Measurements from ENCODE around the gene FLCN. TPM values are rescaled to one million over a fixed set of nuclear protein-coding genes. Genes with fewer than 3 reads are reported as not detected.

The FLCN gene
- polyA plus RNA-seq, 1 donor (not counting 4 experiments of a cell fraction or from before 2014, with no cell fraction given): 12.5 TPM

DNA sequence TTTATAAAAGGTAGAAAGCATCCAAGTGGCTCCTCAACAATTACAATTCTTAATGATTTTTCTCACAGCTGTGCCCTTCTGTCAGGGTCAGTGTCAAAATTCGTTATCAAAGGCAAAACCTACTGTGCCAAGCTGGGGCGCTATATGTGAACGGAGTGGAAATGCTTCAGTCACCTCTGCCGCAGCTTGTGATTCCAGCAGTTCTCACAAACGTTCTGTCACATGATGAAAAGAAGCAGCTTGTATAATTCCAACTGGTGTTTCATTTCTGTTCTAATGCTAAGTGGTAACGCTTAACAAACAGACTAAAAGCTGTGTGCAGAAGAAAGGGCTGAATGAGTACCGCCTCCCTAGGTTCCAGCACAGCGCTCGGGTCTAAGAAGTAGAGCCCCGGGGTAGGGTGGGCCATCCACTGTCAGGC lies 45.0 kb downstream of the FLCN start:
- FAIRE-seq: no peak
- no peak overlapping the region for H2AFZ ChIP-seq (ENCODE audit: control insufficient read depth, low read length)
- H3K4me2 ChIP-seq (ENCODE audit: control insufficient read depth, extremely low read depth, insufficient read depth, low read depth, low read length): no peak overlapping the region
- no peaks in the 10 kb centered on the region for H4K20me1 ChIP-seq (ENCODE audit: control insufficient read depth, extremely low read depth, insufficient read depth, low read length)
- H3K4me3 ChIP-seq (ENCODE audit: control insufficient read depth in 2 of 3, extremely low read depth in 1 of 3, insufficient read depth in 2 of 3, low read depth in 1 of 3, low read length in 3 of 3): no peak overlapping the region
- dilution Hi-C loops (cut with MboI; ENCODE audit: extremely low pct_ligation_motif_present, low sequenced_read_pairs): no loop called here
- TF ChIP-seq EZH2 (IDR thresholded peaks at IDR 0.05; ENCODE audit: low read length): no peak
- no peak for TF ChIP-seq CTCF (optimal IDR thresholded peaks at IDR 0.05 in 1 of 3, IDR thresholded peaks at IDR 0.05 in 1 of 3, conservative IDR thresholded peaks at IDR 0.05 in 1 of 3; ENCODE audit: extremely low read depth in 1 of 3, insufficient read depth in 2 of 3, low read length in 3 of 3)
- H3K4me1 ChIP-seq (ENCODE audit: control insufficient read depth, extremely low read depth, insufficient read depth, low read length): peaks cover 4% of the 10 kb centered on the region
- peaks cover under 1% of the 10 kb centered on the region for H3K9me1 ChIP-seq (ENCODE audit: control insufficient read depth, extremely low read depth, insufficient read depth, low read length)
- no peaks in the 10 kb centered on the region for H3K27me3 ChIP-seq (ENCODE audit: control insufficient read depth, extremely low read depth, insufficient read depth, low read length)
- H3K79me2 ChIP-seq (ENCODE audit: control insufficient read depth, insufficient read depth, low read length): no peaks in the 10 kb centered on the region
- H3K9me3 ChIP-seq (ENCODE audit: control insufficient read depth, low read depth, low read length): no peaks in the 10 kb centered on the region
- H3K36me3 ChIP-seq (ENCODE audit: control insufficient read depth in 2 of 2, extremely low read depth in 1 of 2, insufficient read depth in 2 of 2, low read length in 2 of 2): peaks cover 6 to 21% of the 10 kb centered on the region in 2 experiments
- H3K27ac ChIP-seq (ENCODE audit: control insufficient read depth, insufficient read depth, low read length): no peak overlapping the region
- H3K9ac ChIP-seq (ENCODE audit: control insufficient read depth, extremely low read depth, insufficient read depth, low read length): no peak overlapping the region
- no peak for DNase-seq (ENCODE audit: low read depth, low spot score)

DNA sequence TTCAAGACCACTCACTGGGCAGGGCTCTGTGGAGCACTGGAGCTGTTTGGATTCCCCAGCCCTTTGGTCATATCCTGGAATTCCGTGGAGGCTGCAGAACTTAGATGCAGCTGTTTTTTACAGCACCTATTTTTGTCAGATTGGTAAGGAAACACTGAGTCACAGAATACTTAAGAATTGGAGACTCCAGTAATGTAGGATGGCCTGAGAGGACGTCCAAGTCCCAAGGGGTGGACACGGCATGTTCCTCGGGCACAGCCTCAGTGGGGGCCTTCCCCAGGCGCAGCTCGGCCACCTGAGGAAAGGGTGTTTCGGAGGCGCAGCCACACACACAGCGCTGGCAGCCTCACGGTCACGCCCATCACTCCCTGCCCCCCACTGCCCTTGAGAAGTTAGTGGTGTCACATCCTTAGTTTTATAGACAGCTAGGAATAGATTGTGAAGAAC lies 45.6 kb downstream of the FLCN start:
- Histone ChIP-seq H4K20me1 (ENCODE audit: control insufficient read depth, extremely low read depth, insufficient read depth, low read length) (no peaks in the 10 kb centered on the region), H3K4me1 (ENCODE audit: control insufficient read depth, extremely low read depth, insufficient read depth, low read length) (peaks cover 7% of the 10 kb centered on the region), H3K27ac (ENCODE audit: control insufficient read depth, insufficient read depth, low read length) (no peak overlapping the region), H3K27me3 (ENCODE audit: control insufficient read depth, extremely low read depth, insufficient read depth, low read length) (no peaks in the 10 kb centered on the region), H3K36me3 (ENCODE audit: control insufficient read depth in 2 of 2, extremely low read depth in 1 of 2, insufficient read depth in 2 of 2, low read length in 2 of 2) (peaks cover 9 to 21% of the 10 kb centered on the region in 2 experiments), H3K4me3 (ENCODE audit: control insufficient read depth in 2 of 3, extremely low read depth in 1 of 3, insufficient read depth in 2 of 3, low read depth in 1 of 3, low read length in 3 of 3) (no peak overlapping the region), H3K9me1 (ENCODE audit: control insufficient read depth, extremely low read depth, insufficient read depth, low read length) (peaks cover 2% of the 10 kb centered on the region), H3K9ac (ENCODE audit: control insufficient read depth, extremely low read depth, insufficient read depth, low read length) (no peak overlapping the region), H2AFZ (ENCODE audit: control insufficient read depth, low read length) (no peak overlapping the region), H3K4me2 (ENCODE audit: control insufficient read depth, extremely low read depth, insufficient read depth, low read depth, low read length) (no peak overlapping the region), H3K9me3 (ENCODE audit: control insufficient read depth, low read depth, low read length) (no peaks in the 10 kb centered on the region), H3K79me2 (ENCODE audit: control insufficient read depth, insufficient read depth, low read length) (no peaks in the 10 kb centered on the region)
- DNase-seq (ENCODE audit: low read depth, low spot score) (no peak), FAIRE-seq (no peak)
- TF ChIP-seq EZH2 (IDR thresholded peaks at IDR 0.05; ENCODE audit: low read length): no peak
- no peak for TF ChIP-seq CTCF (optimal IDR thresholded peaks at IDR 0.05 in 1 of 3, IDR thresholded peaks at IDR 0.05 in 1 of 3, conservative IDR thresholded peaks at IDR 0.05 in 1 of 3; ENCODE audit: extremely low read depth in 1 of 3, insufficient read depth in 2 of 3, low read length in 3 of 3)
- dilution Hi-C loops (cut with MboI; ENCODE audit: extremely low pct_ligation_motif_present, low sequenced_read_pairs): no loop called here

Measured in keratinocyte (primary cell).